Small intestine (tissue), 7 donors: ENCODE measurements around the gene C16orf86. TPM values are rescaled to one million over a fixed set of nuclear protein-coding genes. Genes with fewer than 3 reads are reported as not detected.

Experiments used
- DNase-seq, 2 donors: peaks; one replicate each; pipeline versions ENCODE4 v3.0.0 to v3.0.0-alpha.2; 2013
- FAIRE-seq: peaks from 2 replicates; lab custom pipeline; 2012; peaks lifted over from hg19 to GRCh38; lab: Jason Lieb, UNC
- H3K27ac ChIP-seq, 3 donors: one replicate each; pipeline ENCODE4 v1.5.1; 2013; ENCODE audit warnings: low read length in 2 of 3, mild to moderate bottlenecking in 2 of 3, control low read depth in 1 of 3, inconsistent platforms in 1 of 3, low read depth in 1 of 3, moderate library complexity in 1 of 3
- H3K27me3 ChIP-seq, 3 donors: one replicate each; pipeline ENCODE4 v1.6.1; 2013; ENCODE audit warnings: low read length in 3 of 3, inconsistent platforms in 1 of 3; ENCODE audit not compliant: control insufficient read depth in 3 of 3, insufficient read depth in 3 of 3
- H3K36me3 ChIP-seq, 3 donors: one replicate each; pipeline ENCODE4 v1.6.1; 2013; ENCODE audit warnings: low read length in 3 of 3, inconsistent platforms in 1 of 3, low read depth in 1 of 3, mild to moderate bottlenecking in 1 of 3, moderate library complexity in 1 of 3; ENCODE audit not compliant: control insufficient read depth in 3 of 3, insufficient read depth in 2 of 3
- H3K4me1 ChIP-seq, 3 donors: one replicate each; pipeline ENCODE4 v1.6.1; 2013; ENCODE audit warnings: low read length in 2 of 3, inconsistent platforms in 1 of 3, low read depth in 1 of 3, mild to moderate bottlenecking in 1 of 3, moderate library complexity in 1 of 3; ENCODE audit not compliant: control insufficient read depth in 3 of 3, insufficient read depth in 2 of 3
- H3K4me3 ChIP-seq, 3 donors: one replicate each; pipeline ENCODE4 v1.5.1; 2013; ENCODE audit warnings: low read length in 3 of 3, control low read depth in 1 of 3, inconsistent platforms in 1 of 3, low read depth in 1 of 3, mild to moderate bottlenecking in 1 of 3, moderate library complexity in 1 of 3
- H3K9me3 ChIP-seq, 2 donors: one replicate each; pipeline ENCODE4 v1.6.1; 2013; ENCODE audit warnings: low read depth in 1 of 2, low read length in 1 of 2; ENCODE audit not compliant: control insufficient read depth in 2 of 2, insufficient read depth in 1 of 2
- WGBS, 3 donors: extraction: QIAGEN DNeasy Blood & Tissue Kit; methylation state at CpG; one replicate each; pipeline ENCODE4 v1.1.7; 2013; 5-methylcytosine and 5-hydroxymethylcytosine counted together
- polyA plus RNA-seq, 4 donors: library from polyadenylated mRNA; stranded (reverse) in 3 of 4; unstranded in 1 of 4; fragments of 200-250 nt in 3 of 4; fragments of 120-200 nt in 1 of 4; gene quantifications; one replicate each; pipeline versions ENCODE4 v1.2.1 to v1.2.3, GENCODE V29; 2013
- donor health status: healthy with polysubstance abuse.
- donor health status: control.
- donor health status: control.
- donor health status: Bipolar disorder and iron deficiency.
- donor health status: healthy.

Gene C16orf86
- polyA plus RNA-seq, 4 donors, result 1.2 to 3.2 (median 1.9) TPM; not detected in 1

DNA sequence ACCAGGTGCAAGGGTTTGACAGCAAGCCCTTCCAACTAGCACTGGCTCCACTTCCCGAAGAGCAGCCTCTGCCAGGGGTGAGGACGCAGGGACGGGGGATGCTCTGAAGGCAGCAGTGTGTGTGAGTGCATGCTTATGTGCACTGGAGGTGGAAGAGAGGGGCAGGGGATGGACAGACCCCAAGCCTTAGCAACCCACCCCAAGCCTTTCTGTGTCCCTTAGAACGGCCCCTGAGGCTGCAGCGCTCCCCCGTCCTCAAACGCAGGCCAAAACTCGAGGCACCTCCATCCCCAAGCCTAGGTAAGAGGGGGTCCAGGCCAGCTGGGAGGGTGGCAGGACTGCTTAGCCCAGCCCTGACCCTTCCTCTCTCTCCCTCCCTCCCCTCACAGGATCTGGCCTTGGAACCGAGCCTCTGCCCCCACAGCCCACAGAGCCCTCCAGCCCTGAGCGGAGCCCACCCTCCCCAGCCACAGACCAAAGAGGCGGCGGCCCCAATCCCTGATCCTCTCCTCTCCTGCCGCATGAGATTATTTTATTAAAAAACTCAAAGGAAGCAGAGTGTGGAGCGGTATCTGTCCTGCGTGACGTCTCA is 9.5 kb upstream of the C16orf86 start:
- Histone ChIP-seq H3K27ac (no peak overlapping the region), H3K4me3 (no peak overlapping the region), H3K4me1 (peaks cover 0 to 18% (median 0%) of the 10 kb centered on the region in 3 donors), H3K9me3 (peaks cover 0 to 3% of the 10 kb centered on the region in 2 donors), H3K27me3 (peaks cover 0 to 30% (median 2%) of the 10 kb centered on the region in 3 donors), H3K36me3 (peaks cover 0 to 27% (median 2%) of the 10 kb centered on the region in 3 donors)
- WGBS, 3 donors, result 87 to 94% (median 93%) methylated on average over 16 of the region's 16 CpGs
- DNase-seq (no peak), FAIRE-seq (no peak)

DNA sequence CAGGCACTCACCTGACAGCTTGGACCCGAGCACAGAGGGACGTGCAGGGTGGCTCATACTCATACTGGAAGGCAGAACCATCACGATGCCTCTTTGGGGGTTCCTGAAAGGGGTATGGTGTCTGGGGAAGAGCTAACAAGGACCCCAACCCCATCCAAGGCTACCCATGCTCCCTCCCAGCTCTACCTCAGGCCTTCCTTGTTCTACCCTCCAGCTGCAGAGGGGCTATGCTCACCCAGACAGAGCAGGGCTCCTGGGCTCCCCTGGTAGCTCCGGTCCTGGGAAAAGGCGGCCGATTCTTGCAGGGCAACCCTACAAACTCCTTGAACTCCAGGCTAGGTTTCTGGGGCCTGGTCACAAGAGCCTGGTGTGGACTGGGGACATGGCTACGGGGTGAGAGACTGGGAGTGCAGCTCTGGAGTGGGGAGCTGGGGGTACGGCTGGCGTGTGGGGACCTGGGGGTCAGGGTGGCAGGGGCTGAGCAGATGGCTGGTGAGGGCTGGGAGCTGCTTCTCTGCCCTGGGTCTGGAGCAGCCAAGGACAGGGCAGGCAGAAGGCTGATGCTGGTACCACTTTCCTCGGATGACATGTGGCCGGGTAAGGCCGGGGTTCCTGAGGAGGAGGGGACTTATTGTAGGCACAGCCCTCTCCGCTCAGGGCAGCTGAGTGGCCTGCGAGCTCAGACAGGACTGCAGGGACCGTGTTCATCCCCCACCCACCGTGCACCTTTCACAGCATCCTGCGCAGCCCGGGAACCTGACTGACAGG is 8.7 kb upstream of the C16orf86 start:
- DNase-seq, result no peak
- Histone ChIP-seq H3K36me3 (peaks cover 0 to 34% (median 2%) of the 10 kb centered on the region in 3 donors), H3K4me1 (peaks cover 0 to 18% (median 0%) of the 10 kb centered on the region in 3 donors), H3K27ac (no peak overlapping the region), H3K27me3 (peaks cover 0 to 25% (median 2%) of the 10 kb centered on the region in 3 donors), H3K4me3 (no peak overlapping the region), H3K9me3 (peaks cover 0 to 3% of the 10 kb centered on the region in 2 donors)
- FAIRE-seq, result no peak
- 91 to 95% (median 93%) methylated on average over 18 of the region's 18 CpGs for WGBS, 3 donors

DNA sequence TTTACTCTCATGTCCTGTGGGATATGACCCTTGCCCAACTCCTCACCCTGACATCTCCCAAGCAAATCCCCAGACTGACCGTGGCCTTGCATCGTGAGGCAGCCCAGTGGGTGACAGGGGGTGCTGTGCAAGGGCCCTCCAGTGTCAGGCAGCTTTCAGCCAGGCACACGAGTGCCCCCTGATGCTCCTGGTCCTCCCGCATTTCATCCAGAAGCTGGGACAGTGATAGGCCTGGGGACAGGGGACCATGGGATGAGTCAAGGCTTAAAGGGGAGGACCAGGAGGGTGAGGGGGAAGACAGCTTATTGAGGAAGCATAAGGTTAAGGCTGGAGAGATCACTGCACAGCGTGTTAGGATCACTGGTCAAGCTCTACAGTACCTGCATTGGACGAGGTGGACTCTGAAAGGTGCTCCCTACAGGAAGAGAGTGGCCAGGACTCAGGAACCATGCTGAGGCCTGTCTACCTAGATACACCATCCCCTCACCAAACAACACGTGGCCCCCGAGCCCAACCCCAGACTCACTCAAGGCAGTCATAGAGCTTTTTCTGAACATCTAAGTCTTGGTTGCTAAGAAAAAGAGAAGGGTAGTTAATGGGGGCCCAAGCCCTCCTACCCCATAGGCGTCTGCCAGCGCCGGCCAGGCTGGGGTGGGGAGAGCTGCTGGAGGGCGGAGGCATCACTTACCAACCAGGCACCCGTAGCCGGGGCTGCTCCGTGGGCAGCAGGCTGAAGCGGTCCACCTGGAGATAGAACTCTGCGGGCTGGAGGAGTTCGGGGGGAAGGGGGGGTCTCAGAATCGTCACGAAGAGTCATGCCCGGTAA is 7.6 kb upstream of the C16orf86 start:
- Histone ChIP-seq H3K9me3 (no peaks in the 10 kb centered on the region), H3K36me3 (peaks cover 0 to 46% (median 2%) of the 10 kb centered on the region in 3 donors), H3K4me3 (peak overlapping the region; percentile 74 to 99 (median 80)), H3K4me1 (peaks cover 0 to 14% (median 0%) of the 10 kb centered on the region in 3 donors), H3K27me3 (peaks cover 0 to 15% (median 0%) of the 10 kb centered on the region in 3 donors), H3K27ac (no peak overlapping the region)
- 32 to 37% (median 35%) methylated on average over 19 to 21 of the region's 21 CpGs for WGBS, 3 donors
- DNase-seq, result no peak
- FAIRE-seq, result no peak

DNA sequence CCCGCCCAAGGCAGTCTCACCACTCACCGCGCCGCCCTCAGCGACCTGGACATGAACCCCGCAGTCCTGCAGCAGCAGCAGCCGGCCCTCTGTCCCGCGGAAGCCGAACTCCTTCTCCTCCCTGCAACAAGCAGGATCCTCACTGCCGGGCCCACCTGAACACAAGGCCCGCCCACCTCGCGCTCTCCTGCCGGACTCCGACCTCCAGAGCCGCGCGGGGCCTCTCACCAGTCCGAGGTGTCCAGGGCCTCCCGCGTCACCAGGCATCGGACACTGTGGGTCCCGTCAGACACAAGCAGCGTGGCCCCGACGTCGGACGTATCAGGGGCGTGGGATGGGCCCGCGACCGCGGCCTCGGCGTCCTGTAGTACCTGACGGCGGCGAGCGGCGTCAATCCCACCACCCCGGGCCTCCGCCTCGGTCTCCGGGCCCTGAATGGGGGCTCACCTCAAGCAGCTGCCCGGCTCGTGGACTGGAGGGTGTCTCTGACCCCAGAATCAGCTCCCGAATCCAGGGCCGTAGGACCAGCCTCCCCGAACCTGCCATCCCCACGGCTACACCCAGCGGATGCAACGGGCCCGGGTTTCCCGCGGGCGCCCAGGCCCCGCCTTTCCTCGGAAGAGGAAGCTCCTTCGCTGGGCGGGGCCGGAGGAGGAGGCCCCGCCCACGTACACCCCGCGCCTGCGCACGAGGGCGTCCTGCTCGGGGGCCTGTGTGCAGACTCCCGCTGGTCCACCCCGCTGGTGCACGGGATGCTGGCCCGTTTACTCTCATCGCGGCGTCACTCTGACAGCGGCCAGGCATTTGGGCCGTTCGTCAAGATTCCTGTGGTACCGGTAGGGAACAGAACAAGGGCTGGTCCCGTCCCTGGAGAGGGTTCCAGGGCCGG is 6.7 kb upstream of the C16orf86 start, which contains the start of gene ACD:
TSS of gene ACD (minus strand) at position 586 of the 889 bp plus-strand sequence. CDS start at position 546, 40 bp downstream.
- Histone ChIP-seq H3K4me1 (peaks cover 0 to 14% (median 0%) of the 10 kb centered on the region in 3 donors), H3K4me3 (peak within 1 kb of the TSS; percentile 74 to 99 (median 80)), H3K9me3 (no peaks in the 10 kb centered on the region), H3K27me3 (peaks cover 0 to 6% (median 0%) of the 10 kb centered on the region in 3 donors), H3K27ac (peak within 1 kb of the TSS; percentile 87 to 99 (median 98)), H3K36me3 (peaks cover 0 to 50% (median 2%) of the 10 kb centered on the region in 3 donors)
- 0% methylated on average over 70 to 83 of the region's 83 CpGs for WGBS, 3 donors
- peak; percentile 93 to 96 for DNase-seq
- FAIRE-seq, result no peak

DNA sequence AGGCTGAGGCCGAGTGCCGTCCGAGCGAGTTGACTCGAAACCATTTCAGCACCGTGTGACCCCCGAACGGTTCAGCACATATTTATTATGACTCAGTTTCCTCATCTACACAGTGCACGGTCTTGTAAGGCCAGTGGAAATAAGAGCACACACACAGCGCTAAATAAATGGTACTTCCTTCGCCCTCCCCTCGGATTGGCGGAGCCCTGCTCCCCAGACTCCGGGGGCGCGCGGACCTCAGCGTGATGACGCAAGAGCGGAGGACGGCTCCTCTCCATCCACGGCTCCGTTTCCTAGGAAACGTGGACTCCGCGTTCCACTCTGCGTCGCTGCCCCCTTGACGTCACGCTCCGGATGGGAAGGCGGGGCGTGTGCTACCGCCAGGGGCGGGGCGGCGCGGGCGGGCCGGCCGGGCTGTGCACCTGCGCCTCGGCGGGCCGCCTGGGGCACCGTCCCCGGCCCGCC is 6.0 kb upstream of the C16orf86 start, which contains the start of gene PARD6A:
TSS of gene PARD6A (plus strand) at position 397 of the 465 bp plus-strand sequence. CDS start 79 bp downstream, outside the sequence.
- H3K36me3 ChIP-seq, result peaks cover 0 to 52% (median 2%) of the 10 kb centered on the region in 3 donors
- H3K9me3 ChIP-seq, result no peaks in the 10 kb centered on the region
- WGBS, 3 donors, result 0% methylated on average over 35 to 48 of the region's 48 CpGs
- H3K27me3 ChIP-seq, result no peaks in the 10 kb centered on the region
- peak within 1 kb of the TSS; percentile 74 to 99 (median 80) for H3K4me3 ChIP-seq
- peaks cover 0 to 15% (median 0%) of the 10 kb centered on the region in 3 donors for H3K4me1 ChIP-seq
- H3K27ac ChIP-seq, result peak within 1 kb of the TSS; percentile 87 to 99 (median 98)
- FAIRE-seq, result no peak
- peak; percentile 94 to 95 for DNase-seq

DNA sequence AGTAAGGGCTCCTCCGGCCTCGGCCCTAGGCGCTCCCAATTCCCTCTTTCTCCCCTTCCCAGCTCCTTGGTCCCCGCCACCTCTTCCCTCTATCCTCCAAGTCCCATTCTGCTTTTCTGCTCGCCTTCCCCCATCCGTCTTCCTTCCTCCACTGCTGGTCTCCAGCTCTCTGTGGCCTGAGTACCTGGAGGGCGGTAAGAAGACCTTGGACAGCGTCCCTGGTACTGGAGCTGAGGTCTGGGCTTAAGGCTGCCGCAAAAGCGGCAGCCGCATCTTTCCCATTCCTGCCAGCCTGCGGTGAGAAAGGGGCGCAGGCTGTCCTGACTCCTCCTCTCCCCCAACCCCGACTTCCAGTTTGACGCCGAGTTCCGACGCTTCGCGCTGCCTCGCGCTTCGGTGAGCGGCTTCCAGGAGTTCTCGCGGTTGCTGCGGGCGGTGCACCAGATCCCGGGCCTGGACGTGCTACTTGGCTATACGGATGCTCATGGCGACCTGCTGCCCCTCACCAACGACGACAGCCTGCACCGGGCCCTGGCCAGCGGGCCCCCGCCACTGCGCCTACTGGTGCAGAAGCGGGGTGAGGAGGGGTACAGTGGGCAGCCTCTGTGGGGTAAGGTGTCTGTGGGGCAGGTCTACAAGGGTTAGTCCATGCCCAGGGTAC is 5.4 kb upstream of the C16orf86 start:
- H3K27me3 ChIP-seq, result no peaks in the 10 kb centered on the region
- DNase-seq (peak in 1 of 2 donors; percentile 78), FAIRE-seq (no peak)
- H3K36me3 ChIP-seq, result peaks cover 0 to 52% (median 2%) of the 10 kb centered on the region in 3 donors
- H3K4me3 ChIP-seq, result peak overlapping the region in 2 of 3 donors; percentile 38 to 74
- H3K9me3 ChIP-seq, result no peaks in the 10 kb centered on the region
- H3K4me1 ChIP-seq, result peaks cover 0 to 19% (median 0%) of the 10 kb centered on the region in 3 donors
- 9 to 18% (median 11%) methylated on average over 33 to 39 of the region's 39 CpGs for WGBS, 3 donors
- peak overlapping the region; percentile 39 to 86 (median 52) for H3K27ac ChIP-seq
